Astrocyte (in vitro differentiated cells and primary cell): Measurements from ENCODE around the gene GATM. TPM values are rescaled to one million over a fixed set of nuclear protein-coding genes. Genes with fewer than 3 reads are reported as not detected.
"Not testable (repeated sequence)": the region's sequence is repeated elsewhere in the genome, so short reads cannot be mapped to it uniquely, and the experiment has no call there.

Experiments used
- DNase-seq: peaks from one replicate; pipeline ENCODE4 v3.0.0-alpha.2; 2010; ENCODE audit warnings: low read depth
- FAIRE-seq: peaks from 2 replicates; lab custom pipeline; 2011; peaks lifted over from hg19 to GRCh38; lab: Jason Lieb, UNC
- H2AFZ ChIP-seq: 2 replicates; pipeline ENCODE4 v1.6.0; 2012; ENCODE audit warnings: low read depth, low read length, inconsistent platforms
- H3K27ac ChIP-seq: 2 replicates; pipeline ENCODE4 v1.5.1; 2011; ENCODE audit warnings: low read depth, low read length, inconsistent platforms
- H3K27me3 ChIP-seq: 2 replicates; pipeline ENCODE4 v1.6.0; 2011; ENCODE audit warnings: low read length, inconsistent platforms; ENCODE audit not compliant: insufficient read depth
- H3K36me3 ChIP-seq: 2 replicates; pipeline ENCODE4 v1.5.1; 2011; ENCODE audit warnings: low read length, inconsistent platforms; ENCODE audit not compliant: insufficient read depth
- H3K4me1 ChIP-seq: 2 replicates; pipeline ENCODE4 v1.5.1; 2011; ENCODE audit warnings: low read length, inconsistent platforms; ENCODE audit not compliant: insufficient read depth
- H3K4me2 ChIP-seq: 2 replicates; pipeline ENCODE4 v1.6.0; 2012; ENCODE audit warnings: low read length, inconsistent platforms
- H3K4me3 ChIP-seq: 2 replicates; pipeline ENCODE4 v1.5.1; 2011; ENCODE audit warnings: low read depth, mild to moderate bottlenecking, low read length, inconsistent platforms; ENCODE audit not compliant: insufficient read depth
- H3K79me2 ChIP-seq: 2 replicates; pipeline ENCODE4 v1.6.0; 2012; ENCODE audit warnings: mild to moderate bottlenecking, low read length, inconsistent platforms; ENCODE audit not compliant: insufficient read depth
- H3K9ac ChIP-seq: 2 replicates; pipeline ENCODE4 v1.6.0; 2012; ENCODE audit warnings: mild to moderate bottlenecking, low read length, inconsistent platforms
- H3K9me3 ChIP-seq: 2 replicates; pipeline ENCODE4 v1.5.1; 2012; ENCODE audit warnings: low read depth, mild to moderate bottlenecking, low read length, inconsistent platforms; ENCODE audit not compliant: insufficient read depth
- H4K20me1 ChIP-seq: 2 replicates; pipeline ENCODE4 v1.6.0; 2012; ENCODE audit warnings: low read length, inconsistent platforms; ENCODE audit not compliant: insufficient read depth
- H3K27ac Mint-ChIP-seq: one replicate; pipeline ENCODE4 v1.8.0; 2021; ENCODE audit warnings: mild to moderate bottlenecking, mixed read lengths; ENCODE audit not compliant: unreplicated experiment
- H3K27me3 Mint-ChIP-seq: one replicate; pipeline ENCODE4 v1.8.0; 2021; ENCODE audit warnings: low read depth, mixed read lengths; ENCODE audit not compliant: unreplicated experiment
- H3K36me3 Mint-ChIP-seq: one replicate; pipeline ENCODE4 v1.8.0; 2021; ENCODE audit warnings: low read depth, mixed read lengths; ENCODE audit not compliant: unreplicated experiment
- H3K4me1 Mint-ChIP-seq: one replicate; pipeline ENCODE4 v1.8.0; 2021; ENCODE audit warnings: low read depth, mixed read lengths; ENCODE audit not compliant: unreplicated experiment
- H3K4me3 Mint-ChIP-seq: one replicate; pipeline ENCODE4 v1.8.0; 2021; ENCODE audit warnings: mild to moderate bottlenecking, moderate library complexity, mixed read lengths; ENCODE audit not compliant: unreplicated experiment
- H3K9me3 Mint-ChIP-seq: one replicate; pipeline ENCODE4 v1.8.0; 2021; ENCODE audit warnings: mild to moderate bottlenecking, mixed read lengths; ENCODE audit not compliant: unreplicated experiment
- EZH2 ChIP-seq: IDR thresholded peaks from 2 replicates; pipeline ENCODE4 v1.6.1; 2012; ENCODE audit warnings: mild to moderate bottlenecking, low read length, inconsistent platforms; ENCODE audit not compliant: insufficient read depth
- total RNA-seq: library from RNA; stranded (reverse); gene quantifications from 2 replicates; pipeline ENCODE4 v1.2.1, GENCODE V29; 2021
- TF ChIP-seq, protein P1 (sequence below): IDR thresholded peaks from 2 replicates; pipeline ENCODE4 v1.5.1; 2011; ENCODE audit warnings: low read depth, mild to moderate bottlenecking, inconsistent platforms, low read length, moderate library complexity; ENCODE audit not compliant: insufficient read depth

Gene GATM
- total RNA-seq, 1 donor from 2014 or later: 5.4 TPM

DNA sequence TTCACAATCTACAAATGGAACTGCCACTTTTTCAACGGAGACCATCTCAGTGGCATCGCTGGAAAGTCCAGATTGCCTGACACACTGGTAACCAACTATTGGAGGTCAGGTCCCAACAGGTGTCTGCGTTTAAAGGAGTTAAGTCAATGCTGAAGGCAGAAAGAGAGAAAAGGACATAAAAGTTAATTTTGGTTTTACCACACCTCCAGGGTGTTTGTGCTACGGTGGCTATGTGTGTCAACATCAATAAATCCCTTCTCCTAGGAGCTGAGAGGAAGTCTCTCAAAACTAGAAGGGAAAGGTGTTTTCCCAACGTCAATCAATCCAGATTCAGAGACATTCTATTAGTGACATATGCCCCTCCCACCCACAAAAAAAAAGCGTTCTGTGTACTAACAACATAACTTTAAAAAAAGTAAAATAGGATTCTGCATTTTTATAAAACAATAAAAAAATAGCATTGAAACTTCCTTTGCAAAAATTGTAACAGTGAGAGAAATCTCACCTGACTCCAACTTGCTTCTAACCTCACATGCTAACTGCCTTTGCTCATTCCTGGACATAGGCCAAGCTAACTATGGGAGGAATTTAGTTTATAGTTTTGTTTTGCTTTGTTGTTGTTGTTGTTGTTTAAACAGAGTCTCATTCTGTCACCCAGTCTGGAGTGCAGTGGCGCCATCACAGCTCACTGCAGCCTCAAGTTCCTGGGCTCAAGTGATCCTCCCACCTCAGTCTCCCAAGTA, 58.7 kb downstream of the GATM start:
- H3K9ac ChIP-seq: no peak overlapping the region
- H3K79me2 ChIP-seq: no peaks in the 10 kb centered on the region
- FAIRE-seq: no peak
- TF ChIP-seq, protein P1, sequence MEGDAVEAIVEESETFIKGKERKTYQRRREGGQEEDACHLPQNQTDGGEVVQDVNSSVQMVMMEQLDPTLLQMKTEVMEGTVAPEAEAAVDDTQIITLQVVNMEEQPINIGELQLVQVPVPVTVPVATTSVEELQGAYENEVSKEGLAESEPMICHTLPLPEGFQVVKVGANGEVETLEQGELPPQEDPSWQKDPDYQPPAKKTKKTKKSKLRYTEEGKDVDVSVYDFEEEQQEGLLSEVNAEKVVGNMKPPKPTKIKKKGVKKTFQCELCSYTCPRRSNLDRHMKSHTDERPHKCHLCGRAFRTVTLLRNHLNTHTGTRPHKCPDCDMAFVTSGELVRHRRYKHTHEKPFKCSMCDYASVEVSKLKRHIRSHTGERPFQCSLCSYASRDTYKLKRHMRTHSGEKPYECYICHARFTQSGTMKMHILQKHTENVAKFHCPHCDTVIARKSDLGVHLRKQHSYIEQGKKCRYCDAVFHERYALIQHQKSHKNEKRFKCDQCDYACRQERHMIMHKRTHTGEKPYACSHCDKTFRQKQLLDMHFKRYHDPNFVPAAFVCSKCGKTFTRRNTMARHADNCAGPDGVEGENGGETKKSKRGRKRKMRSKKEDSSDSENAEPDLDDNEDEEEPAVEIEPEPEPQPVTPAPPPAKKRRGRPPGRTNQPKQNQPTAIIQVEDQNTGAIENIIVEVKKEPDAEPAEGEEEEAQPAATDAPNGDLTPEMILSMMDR: no peak
- TF ChIP-seq EZH2: no peak
- H3K36me3 ChIP-seq: no peaks in the 10 kb centered on the region
- no peaks in the 10 kb centered on the region for H3K4me1 Mint-ChIP-seq
- H3K4me2 ChIP-seq: no peak overlapping the region
- H3K36me3 Mint-ChIP-seq: no peaks in the 10 kb centered on the region
- no peak overlapping the region for H2AFZ ChIP-seq
- peaks cover 6% of the 10 kb centered on the region for H3K9me3 Mint-ChIP-seq
- H3K27ac ChIP-seq: no peak overlapping the region
- H3K9me3 ChIP-seq: no peaks in the 10 kb centered on the region
- peaks cover 3% of the 10 kb centered on the region for H3K27me3 Mint-ChIP-seq
- DNase-seq: no peak
- H3K4me1 ChIP-seq: no peaks in the 10 kb centered on the region
- H3K4me3 Mint-ChIP-seq: no peak overlapping the region
- H3K27me3 ChIP-seq: no peaks in the 10 kb centered on the region
- no peaks in the 10 kb centered on the region for H4K20me1 ChIP-seq
- H3K4me3 ChIP-seq: no peak overlapping the region
- no peak overlapping the region for H3K27ac Mint-ChIP-seq

DNA sequence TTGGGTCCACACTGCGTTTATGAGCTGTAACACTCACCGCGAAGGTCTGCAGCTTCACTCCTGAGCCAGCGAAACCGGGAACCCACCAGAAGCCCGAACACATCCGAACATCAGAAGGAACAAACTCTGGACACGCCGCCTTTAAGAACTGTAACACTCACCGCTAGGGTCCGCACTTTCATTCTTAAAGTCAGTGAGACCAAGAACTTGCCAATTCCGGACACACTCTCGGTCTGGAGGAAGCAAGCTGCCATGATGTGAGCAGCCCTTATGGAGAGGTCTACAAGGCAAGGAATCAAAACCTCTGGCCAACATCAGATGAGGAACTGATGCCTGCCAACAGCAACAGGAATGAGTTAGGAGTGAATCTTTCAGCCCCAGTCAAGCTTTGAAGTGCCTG, 63.4 kb downstream of the GATM start:
- TF ChIP-seq EZH2: no peak
- TF ChIP-seq, protein P1: no peak
- Mint-ChIP-seq H3K9me3 (peaks cover 5% of the 10 kb centered on the region), H3K27ac (no peak overlapping the region)

DNA sequence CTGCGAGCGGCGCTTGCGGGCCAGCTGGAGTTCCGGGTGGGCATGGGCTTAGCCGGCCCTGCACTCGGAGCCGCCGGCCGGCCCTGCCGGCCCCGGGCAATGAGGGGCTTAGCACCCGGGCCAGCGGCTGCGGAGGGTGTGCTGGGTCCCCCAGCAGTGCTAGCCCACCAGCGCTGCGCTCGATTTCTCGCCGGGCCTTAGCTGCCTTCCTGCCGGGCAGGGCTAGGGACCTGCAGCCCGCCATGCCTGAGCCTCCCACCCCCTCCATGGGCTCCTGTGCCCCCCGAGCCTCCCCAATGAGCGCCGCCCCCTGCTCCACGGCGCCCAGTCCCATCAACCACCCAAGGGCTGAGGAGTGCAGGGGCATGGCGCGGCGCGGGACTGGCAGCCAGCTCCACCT, 64.2 kb downstream of the GATM start:
- H4K20me1 ChIP-seq, H3K9me3 ChIP-seq, H3K27me3 ChIP-seq, H2AFZ ChIP-seq, H3K27ac Mint-ChIP-seq, H3K27ac ChIP-seq, H3K27me3 Mint-ChIP-seq, H3K4me2 ChIP-seq, H3K4me1 Mint-ChIP-seq, H3K9ac ChIP-seq, H3K36me3 Mint-ChIP-seq, H3K36me3 ChIP-seq, H3K4me3 Mint-ChIP-seq, H3K9me3 Mint-ChIP-seq, H3K4me3 ChIP-seq, H3K4me1 ChIP-seq, FAIRE-seq, DNase-seq, H3K79me2 ChIP-seq: not testable (repeated sequence)

More for the DNA sequence above, 63.4 kb downstream of the GATM start:
- no peaks in the 10 kb centered on the region for H3K27me3 Mint-ChIP-seq
- Histone ChIP-seq H3K4me3 (no peak overlapping the region), H3K27ac (no peak overlapping the region), H3K9ac (no peak overlapping the region), H3K4me2 (no peak overlapping the region), H4K20me1 (no peaks in the 10 kb centered on the region), H2AFZ (no peak overlapping the region), H3K36me3 (no peaks in the 10 kb centered on the region), H3K4me1 (no peaks in the 10 kb centered on the region), H3K9me3 (no peaks in the 10 kb centered on the region), H3K79me2 (no peaks in the 10 kb centered on the region), H3K27me3 (no peaks in the 10 kb centered on the region)
- H3K4me1 Mint-ChIP-seq: no peaks in the 10 kb centered on the region
- H3K36me3 Mint-ChIP-seq: no peaks in the 10 kb centered on the region
- no peak overlapping the region for H3K4me3 Mint-ChIP-seq
- DNase-seq (no peak), FAIRE-seq (no peak)

Other genes with a start within 250 kb of the GATM start
- 0.36 and 0.66 TPM in 2 replicates for gene DUOXA1, start 248.7 kb downstream of the GATM start, total RNA-seq
- gene DUOX1, start 248.6 kb downstream of the GATM start, total RNA-seq: 0.07 and 0.26 TPM in 2 replicates
- 4.3 and 4.6 TPM in 2 replicates for gene SHF, start 190.6 kb downstream of the GATM start, total RNA-seq
- gene SLC28A2, start 126.3 kb downstream of the GATM start, total RNA-seq: not detected in 2 replicates
- gene SLC30A4, start 144.2 kb upstream of the GATM start, total RNA-seq: 6.8 and 8.0 TPM in 2 replicates
- gene BLOC1S6, start 208.8 kb upstream of the GATM start, total RNA-seq: 62.3 and 64.2 TPM in 2 replicates